GM20000 (cell line): Measurements from ENCODE around the gene CHMP5.

Experiments used
- DNase-seq: peaks from one replicate; pipeline ENCODE4 v3.0.0; 2012; ENCODE audit warnings: low spot score
- CTCF ChIP-seq: IDR thresholded peaks from 2 replicates; pipeline ENCODE4 v1.5.1; 2012; ENCODE audit warnings: mild to moderate bottlenecking, control low read depth; ENCODE audit errors: extremely low read depth, missing control alignments

CHMP5 gene

GRCh38 chr9:33264003-33264472 lies 811 bp upstream of the CHMP5 start:
- peak; percentile 60 for DNase-seq
- no peak for TF ChIP-seq CTCF

DNA sequence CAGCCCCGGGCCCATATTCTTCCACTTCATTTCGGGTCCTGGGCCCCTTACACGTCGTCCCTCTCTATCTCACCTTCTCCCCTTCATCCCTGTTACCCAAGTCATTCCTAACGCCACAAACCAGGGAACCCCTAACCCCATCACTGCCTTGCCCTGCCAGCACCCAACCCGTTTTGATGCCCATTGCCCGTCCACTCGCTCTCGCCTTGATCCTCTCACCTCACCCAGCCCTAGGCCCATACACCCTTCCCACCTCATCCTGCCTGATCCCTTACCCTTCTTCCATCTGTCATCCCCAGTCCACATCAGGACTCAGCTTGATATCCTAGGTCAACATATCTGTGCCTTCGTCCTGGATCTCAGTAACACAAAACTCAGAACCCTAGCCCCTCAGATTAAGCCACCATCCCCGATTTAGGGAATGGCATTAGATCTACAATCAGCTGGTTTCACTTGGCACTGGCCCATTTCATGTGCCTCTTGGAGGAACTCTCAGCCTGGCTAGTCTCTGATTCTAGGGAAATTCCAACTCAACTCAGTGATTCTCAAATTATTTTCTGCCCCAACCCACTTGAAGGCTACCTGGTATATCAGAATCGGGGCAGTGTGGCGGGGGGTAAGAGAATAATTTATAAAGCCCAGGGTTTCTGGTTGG lies 489 bp downstream of the CHMP5 start:
- DNase-seq, result no peak
- no peak for TF ChIP-seq CTCF

DNA sequence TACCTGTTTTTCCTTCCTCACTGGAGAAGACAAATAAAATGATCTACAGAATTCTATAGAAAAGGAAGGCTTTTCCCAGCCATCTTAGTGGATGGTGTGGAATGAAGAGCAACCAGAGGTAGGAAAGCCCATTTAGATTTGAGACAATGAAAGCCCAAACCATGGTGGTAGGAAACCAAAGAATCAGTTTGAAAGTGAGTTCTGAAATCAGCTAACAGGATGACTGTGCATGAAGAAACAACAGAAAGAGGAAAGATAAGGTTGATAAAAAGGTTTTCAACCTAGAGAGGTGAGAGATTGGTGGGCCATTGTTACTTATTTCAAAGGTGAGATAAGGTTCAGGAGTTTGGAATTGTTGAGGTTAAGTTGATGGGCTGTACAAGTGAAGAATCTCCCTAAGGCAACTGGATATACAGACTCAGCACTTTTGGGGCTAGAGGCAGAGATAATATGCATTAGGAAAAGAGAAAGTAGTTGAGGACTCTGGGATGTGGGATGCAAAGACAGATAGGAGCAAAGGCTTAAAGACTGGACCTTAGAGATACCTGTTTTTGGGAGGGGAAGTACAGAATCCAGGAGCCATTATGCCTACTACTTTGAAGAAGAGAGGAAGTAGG lies 2.4 kb downstream of the CHMP5 start:
- no peak for DNase-seq
- TF ChIP-seq CTCF, result no peak

- no peak for DNase-seq
- TF ChIP-seq CTCF, result no peak
Measured at GRCh38 chr9:33270146-33270545, 5.3 kb downstream of the CHMP5 start.

GRCh38 chr9:33272061-33272460 lies 7.2 kb downstream of the CHMP5 start:
- TF ChIP-seq CTCF, result no peak
- no peak for DNase-seq

GRCh38 chr9:33273266-33273971 lies 8.6 kb downstream of the CHMP5 start:
- TF ChIP-seq CTCF, result no peak
- DNase-seq, result no peak

GRCh38 chr9:33273972-33274328 lies 9.1 kb downstream of the CHMP5 start:
- no peak for DNase-seq

More at GRCh38 chr9:33273972-33274328, 9.1 kb downstream of the CHMP5 start:
- no peak for TF ChIP-seq CTCF
